ENCODE results near the gene ELMO1.

Gene ELMO1

DNA sequence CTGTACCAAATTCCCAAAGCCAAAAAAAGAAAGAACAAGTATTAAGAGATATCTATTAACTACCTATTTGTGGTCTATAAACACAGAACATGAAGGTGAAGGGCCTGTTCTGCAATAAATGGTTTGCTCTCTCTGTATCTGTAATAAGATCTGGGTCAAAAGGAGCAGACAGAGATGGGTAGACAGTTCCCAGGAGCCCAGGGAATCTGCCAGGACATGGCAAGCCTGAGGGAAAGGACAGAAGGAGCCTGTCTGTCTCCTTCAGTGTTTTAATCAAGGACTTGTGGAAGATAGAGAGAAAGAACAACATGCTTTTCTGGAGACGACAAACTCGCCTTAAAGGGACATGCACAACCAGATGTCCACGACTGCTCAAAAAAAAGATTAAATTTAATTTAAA lies 165.7 kb downstream of the ELMO1 start:
- Histone ChIP-seq H4K20me1 (ENCODE audit: insufficient read depth, low read length) (peaks cover 26% of the 10 kb centered on the region; the same call in 1 of the 2 replicates), H3K9me3 (ENCODE audit: insufficient read depth, low read length, severe bottlenecking) (no peaks in the 10 kb centered on the region), H3K4me3 (ENCODE audit: low read depth in 1 of 2, low read length in 2 of 2) (no peak overlapping the region), H3K9ac (ENCODE audit: low read depth, low read length) (no peak overlapping the region), H3K79me2 (ENCODE audit: insufficient read depth, low read length) (peaks cover 17% of the 10 kb centered on the region), H3K27ac (ENCODE audit: low read length) (no peak overlapping the region), H3K27me3 (ENCODE audit: insufficient read depth, low read length, poor library complexity) (no peaks in the 10 kb centered on the region), H3K4me2 (ENCODE audit: insufficient read depth, low read length) (no peak overlapping the region), H3K36me3 (ENCODE audit: insufficient read depth, low read length) (no peaks in the 10 kb centered on the region), H3K4me1 (ENCODE audit: insufficient read depth, low read length) (peaks cover 16% of the 10 kb centered on the region), H2AFZ (ENCODE audit: low read depth, low read length) (no peak overlapping the region)
- no peak for ATAC-seq (ENCODE audit: insufficient read depth, low read depth)
- TF ChIP-seq, protein P1, sequence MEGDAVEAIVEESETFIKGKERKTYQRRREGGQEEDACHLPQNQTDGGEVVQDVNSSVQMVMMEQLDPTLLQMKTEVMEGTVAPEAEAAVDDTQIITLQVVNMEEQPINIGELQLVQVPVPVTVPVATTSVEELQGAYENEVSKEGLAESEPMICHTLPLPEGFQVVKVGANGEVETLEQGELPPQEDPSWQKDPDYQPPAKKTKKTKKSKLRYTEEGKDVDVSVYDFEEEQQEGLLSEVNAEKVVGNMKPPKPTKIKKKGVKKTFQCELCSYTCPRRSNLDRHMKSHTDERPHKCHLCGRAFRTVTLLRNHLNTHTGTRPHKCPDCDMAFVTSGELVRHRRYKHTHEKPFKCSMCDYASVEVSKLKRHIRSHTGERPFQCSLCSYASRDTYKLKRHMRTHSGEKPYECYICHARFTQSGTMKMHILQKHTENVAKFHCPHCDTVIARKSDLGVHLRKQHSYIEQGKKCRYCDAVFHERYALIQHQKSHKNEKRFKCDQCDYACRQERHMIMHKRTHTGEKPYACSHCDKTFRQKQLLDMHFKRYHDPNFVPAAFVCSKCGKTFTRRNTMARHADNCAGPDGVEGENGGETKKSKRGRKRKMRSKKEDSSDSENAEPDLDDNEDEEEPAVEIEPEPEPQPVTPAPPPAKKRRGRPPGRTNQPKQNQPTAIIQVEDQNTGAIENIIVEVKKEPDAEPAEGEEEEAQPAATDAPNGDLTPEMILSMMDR (IDR thresholded peaks at IDR 0.05; ENCODE audit: borderline replicate concordance, extremely low read depth, low read length, poor library complexity, severe bottlenecking): no peak
- no peak for TF ChIP-seq EZH2 (IDR thresholded peaks at IDR 0.05; ENCODE audit: borderline replicate concordance, low read depth, low read length, severe bottlenecking)
- DNase-seq: no peak

GRCh38 chr7:37282093-37282444 lies 166.6 kb downstream of the ELMO1 start:
- no peak for DNase-seq
- Histone ChIP-seq H3K9ac (ENCODE audit: low read depth, low read length) (no peak overlapping the region), H4K20me1 (ENCODE audit: insufficient read depth, low read length) (peaks cover 26% of the 10 kb centered on the region; the same call in 1 of the 2 replicates), H3K27me3 (ENCODE audit: insufficient read depth, low read length, poor library complexity) (no peaks in the 10 kb centered on the region), H3K4me2 (ENCODE audit: insufficient read depth, low read length) (no peak overlapping the region), H3K4me3 (ENCODE audit: low read depth in 1 of 2, low read length in 2 of 2) (no peak overlapping the region), H3K79me2 (ENCODE audit: insufficient read depth, low read length) (peaks cover 21% of the 10 kb centered on the region), H3K4me1 (ENCODE audit: insufficient read depth, low read length) (peaks cover 16% of the 10 kb centered on the region), H3K36me3 (ENCODE audit: insufficient read depth, low read length) (no peaks in the 10 kb centered on the region), H3K9me3 (ENCODE audit: insufficient read depth, low read length, severe bottlenecking) (no peaks in the 10 kb centered on the region), H3K27ac (ENCODE audit: low read length) (no peak overlapping the region), H2AFZ (ENCODE audit: low read depth, low read length) (no peak overlapping the region)
- no peak for TF ChIP-seq EZH2 (IDR thresholded peaks at IDR 0.05; ENCODE audit: borderline replicate concordance, low read depth, low read length, severe bottlenecking)
- TF ChIP-seq, protein P1 (IDR thresholded peaks at IDR 0.05; ENCODE audit: borderline replicate concordance, extremely low read depth, low read length, poor library complexity, severe bottlenecking): no peak
- ATAC-seq (ENCODE audit: insufficient read depth, low read depth): no peak

- no peak overlapping the region for H3K27ac ChIP-seq (ENCODE audit: low read length)
- H4K20me1 ChIP-seq (ENCODE audit: insufficient read depth, low read length): peaks cover 26% of the 10 kb centered on the region; the same call in 1 of the 2 replicates
- peaks cover 21% of the 10 kb centered on the region for H3K79me2 ChIP-seq (ENCODE audit: insufficient read depth, low read length)
- no peaks in the 10 kb centered on the region for H3K36me3 ChIP-seq (ENCODE audit: insufficient read depth, low read length)
- H3K4me2 ChIP-seq (ENCODE audit: insufficient read depth, low read length): no peak overlapping the region
- no peak overlapping the region for H3K9ac ChIP-seq (ENCODE audit: low read depth, low read length)
- no peak for ATAC-seq (ENCODE audit: insufficient read depth, low read depth)
- H2AFZ ChIP-seq (ENCODE audit: low read depth, low read length): no peak overlapping the region
- H3K9me3 ChIP-seq (ENCODE audit: insufficient read depth, low read length, severe bottlenecking): no peaks in the 10 kb centered on the region
- H3K4me1 ChIP-seq (ENCODE audit: insufficient read depth, low read length): peaks cover 14% of the 10 kb centered on the region
- H3K27me3 ChIP-seq (ENCODE audit: insufficient read depth, low read length, poor library complexity): no peaks in the 10 kb centered on the region
- DNase-seq: no peak
- no peak for TF ChIP-seq EZH2 (IDR thresholded peaks at IDR 0.05; ENCODE audit: borderline replicate concordance, low read depth, low read length, severe bottlenecking)
- TF ChIP-seq, protein P1 (IDR thresholded peaks at IDR 0.05; ENCODE audit: borderline replicate concordance, extremely low read depth, low read length, poor library complexity, severe bottlenecking): no peak
- H3K4me3 ChIP-seq (ENCODE audit: low read depth in 1 of 2, low read length in 2 of 2): no peak overlapping the region
Observed at GRCh38 chr7:37281368-37282092, 167.1 kb downstream of the ELMO1 start.

All from DND-41 (cell line).